HCT116 (cell line): Measurements from ENCODE around the gene GAK. TPM values are rescaled to one million over a fixed set of nuclear protein-coding genes. Genes with fewer than 3 reads are reported as not detected.
A peak's percentile ranks its signal among the peaks of the same experiment; 100 is the strongest.

Experiments used
- ATAC-seq: fragments of 200-7000 bp; cut with Tn5 transposase; 2 replicates; pipeline ENCODE4 v1.9.1; 2020; ENCODE audit warnings: mild to moderate bottlenecking, moderate library complexity
- BruUV-seq: library from RNA; stranded (reverse); fragments of 400-500 nt; replicated peaks from 2 replicates; lab custom pipeline; 2021; lab: Mats Ljungman, UMichigan
- CTCF ChIA-PET: fragments of 300-600 bp; sonication (Branson Sonifier 250); formaldehyde crosslinking; loops from one replicate; lab custom pipeline; 2021; ENCODE audit warnings: antibody characterized with exemption; lab: Charles Lee
- POLR2A ChIA-PET: fragments of 300-600, 350-600 bp; sonication (Branson Sonifier 250); formaldehyde crosslinking; loops from one replicate; lab custom pipeline; 2021; ENCODE audit warnings: antibody characterized with exemption; lab: Charles Lee
- RAD21 ChIA-PET, 2 experiments: fragments of 300-600 bp; sonication (Branson Sonifier 250); formaldehyde crosslinking; loops; one replicate each; lab custom pipeline; 2023; ENCODE audit warnings: low total read pairs in 2 of 2; ENCODE audit not compliant: uncharacterized antibody in 2 of 2, unreplicated experiment in 2 of 2, low non-redundant PET in 1 of 2; lab: Charles Lee
- DNase-seq: peaks from one replicate; pipeline ENCODE4 v3.0.0-alpha.2; 2010; ENCODE audit warnings: low read depth, low spot score
- H2AFZ ChIP-seq: fragments of 200-600 bp; shearing (Covaris generic), sonication (generic); 2 replicates; pipeline ENCODE4 v1.6.1; 2017; ENCODE audit warnings: low read depth, mixed run types, mixed read lengths, antibody characterized with exemption, low read length; ENCODE audit not compliant: poor library complexity, severe bottlenecking
- H3K27ac ChIP-seq: 2 replicates; pipeline ENCODE4 v1.5.1; 2012; ENCODE audit warnings: low read depth, low read length
- H3K27me3 ChIP-seq: fragments of 200-600 bp; sonication (generic); 2 replicates; pipeline ENCODE4 v1.6.1; 2016; ENCODE audit warnings: mixed run types, low read length, mixed read lengths; ENCODE audit not compliant: insufficient read depth
- H3K36me3 ChIP-seq, 2 experiments: fragments of 200-500 bp in 1 of 2; fragments of 200-600 bp in 1 of 2; sonication (Bioruptor generic) in 1 of 2; sonication (generic) in 1 of 2; 2 replicates each; pipeline versions ENCODE4 v1.5.1 to v1.6.1; 2014 to 2016; ENCODE audit warnings: low read length in 2 of 2, inconsistent platforms in 1 of 2, mixed read lengths in 1 of 2, mixed run types in 1 of 2; ENCODE audit not compliant: insufficient read depth in 2 of 2, control insufficient read depth in 1 of 2
- H3K4me1 ChIP-seq, 2 experiments: fragments of 200-600 bp in 1 of 2; sonication (generic) in 1 of 2; 2 replicates each; pipeline versions ENCODE4 v1.5.1 to v1.6.1; 2012 to 2017; ENCODE audit warnings: low read length in 2 of 2, inconsistent platforms in 1 of 2, mild to moderate bottlenecking in 1 of 2, mixed read lengths in 1 of 2, mixed run types in 1 of 2, moderate library complexity in 1 of 2; ENCODE audit not compliant: insufficient read depth in 2 of 2, control insufficient read depth in 1 of 2
- H3K4me2 ChIP-seq: fragments of 200-600 bp; sonication (generic); 2 replicates; pipeline ENCODE4 v1.6.1; 2017; ENCODE audit warnings: mixed run types, low read length, mixed read lengths
- H3K4me3 ChIP-seq, 2 experiments: fragments of 200-600 bp in 1 of 2; sonication (generic) in 1 of 2; replicated peaks in 1 of 2; 2 replicates each; pipeline ENCODE4 v1.5.1; 2011 to 2016; ENCODE audit warnings: low read length in 2 of 2, control low read depth in 1 of 2, low read depth in 1 of 2, mild to moderate bottlenecking in 1 of 2, mixed read lengths in 1 of 2, mixed run types in 1 of 2
- H3K79me2 ChIP-seq: fragments of 200-600 bp; sonication (generic); 2 replicates; pipeline ENCODE4 v1.6.1; 2017; ENCODE audit warnings: mild to moderate bottlenecking, mixed run types, low read length, moderate library complexity, mixed read lengths; ENCODE audit not compliant: insufficient read depth
- H3K9ac ChIP-seq: fragments of 200-600 bp; sonication (generic); 2 replicates; pipeline ENCODE4 v1.6.1; 2016; ENCODE audit warnings: low read length, mixed read lengths
- H3K9me2 ChIP-seq: fragments of 200-600 bp; sonication (generic), shearing (Covaris generic); 2 replicates; pipeline ENCODE4 v1.6.1; 2017; ENCODE audit warnings: mixed run types, mild to moderate bottlenecking, moderate library complexity; ENCODE audit not compliant: insufficient read depth
- H3K9me3 ChIP-seq, 2 experiments: fragments of 200-500 bp in 1 of 2; fragments of 200-600 bp in 1 of 2; sonication (Bioruptor generic) in 1 of 2; sonication (generic) in 1 of 2; 2 replicates each; pipeline ENCODE4 v1.6.1; 2014 to 2017; ENCODE audit warnings: low read length in 2 of 2, mixed read lengths in 2 of 2, inconsistent platforms in 1 of 2, low read depth in 1 of 2, mild to moderate bottlenecking in 1 of 2, mixed run types in 1 of 2, moderate library complexity in 1 of 2; ENCODE audit not compliant: control insufficient read depth in 1 of 2, insufficient read depth in 1 of 2
- H4K20me1 ChIP-seq: fragments of 200-600 bp; sonication (generic), shearing (Covaris generic); 2 replicates; pipeline ENCODE4 v1.6.1; 2017; ENCODE audit warnings: mixed run types, mild to moderate bottlenecking, moderate library complexity; ENCODE audit not compliant: insufficient read depth
- CEBPB ChIP-seq: IDR thresholded peaks from 2 replicates; pipeline ENCODE4 v1.6.1; 2012; ENCODE audit warnings: low read depth
- EGR1 ChIP-seq: IDR thresholded peaks from 2 replicates; pipeline ENCODE4 v1.6.1; 2012; ENCODE audit warnings: low read depth
- EZH2 ChIP-seq: fragments of 200-600 bp; sonication (generic); IDR thresholded peaks from 2 replicates; pipeline ENCODE4 v1.6.1; 2017; ENCODE audit warnings: antibody characterized with exemption, mixed run types
- EZH2phosphoT487 ChIP-seq: fragments of 200-600 bp; IDR thresholded peaks from 2 replicates; pipeline ENCODE4 v1.6.1; 2018; ENCODE audit warnings: antibody characterized with exemption, borderline replicate concordance
- FOSL1 ChIP-seq: IDR thresholded peaks from 2 replicates; pipeline ENCODE4 v1.6.1; 2012; ENCODE audit warnings: low read depth
- JUND ChIP-seq: IDR thresholded peaks from 2 replicates; pipeline ENCODE4 v1.6.1; 2012
- POLR2A ChIP-seq: IDR thresholded peaks from 2 replicates; pipeline ENCODE4 v1.7.0; 2011; ENCODE audit warnings: borderline replicate concordance; ENCODE audit not compliant: insufficient read depth, insufficient read length; ENCODE audit errors: extremely low read depth
- POLR2AphosphoS5 ChIP-seq: IDR thresholded peaks from 2 replicates; pipeline ENCODE4 v1.6.1; 2011; ENCODE audit warnings: mild to moderate bottlenecking, low read depth, low read length, moderate library complexity
- SIN3A ChIP-seq: IDR thresholded peaks from 2 replicates; pipeline ENCODE4 v1.6.1; 2012; ENCODE audit warnings: low read depth
- SP1 ChIP-seq: IDR thresholded peaks from 2 replicates; pipeline ENCODE4 v1.6.1; 2012; ENCODE audit warnings: low read depth
- TCF7L2 ChIP-seq: IDR thresholded peaks from 2 replicates; pipeline ENCODE4 v1.7.0; 2011; ENCODE audit warnings: borderline replicate concordance, inconsistent platforms; ENCODE audit not compliant: insufficient read depth, insufficient read length; ENCODE audit errors: extremely low read depth
- YY1 ChIP-seq: IDR thresholded peaks from 2 replicates; pipeline ENCODE4 v1.6.1; 2011; ENCODE audit warnings: low read length, low read depth, moderate library complexity, mild to moderate bottlenecking; ENCODE audit not compliant: insufficient replicate concordance; ENCODE audit errors: extremely low read depth
- ZFX ChIP-seq: fragments of 450-650 bp; IDR thresholded peaks from 2 replicates; pipeline ENCODE4 v1.6.1; 2017
- intact Hi-C: fragments of 100-400 bp; cut with micrococcal nuclease; formaldehyde crosslinking; loops from 2 replicates; pipeline ENCODE4 v1.10.0; 2022
- total RNA-seq: library from RNA; stranded (reverse); gene quantifications from one replicate; pipeline ENCODE4 v1.2.1, GENCODE V29; 2021; ENCODE audit not compliant: unreplicated experiment
- TF ChIP-seq, protein P1 (sequence below): IDR thresholded peaks from 2 replicates; pipeline ENCODE4 v1.6.1; 2012
- TF ChIP-seq, protein P2 (sequence below), 3 experiments: fragments of 200-600 bp in 1 of 3; sonication (generic) in 1 of 3; IDR thresholded peaks in 2 of 3; conservative IDR thresholded peaks in 1 of 3; 2 replicates each; pipeline ENCODE4 v1.5.1; 2012 to 2017; ENCODE audit warnings: low read depth in 2 of 3, low read length in 2 of 3, antibody characterized with exemption in 1 of 3, borderline replicate concordance in 1 of 3, control low read depth in 1 of 3, mild to moderate bottlenecking in 1 of 3, mixed read lengths in 1 of 3, mixed run types in 1 of 3, moderate library complexity in 1 of 3; ENCODE audit not compliant: insufficient read depth in 1 of 3

The GAK gene
- total RNA-seq, 1 experiment from 2014 or later, result 123 TPM

DNA sequence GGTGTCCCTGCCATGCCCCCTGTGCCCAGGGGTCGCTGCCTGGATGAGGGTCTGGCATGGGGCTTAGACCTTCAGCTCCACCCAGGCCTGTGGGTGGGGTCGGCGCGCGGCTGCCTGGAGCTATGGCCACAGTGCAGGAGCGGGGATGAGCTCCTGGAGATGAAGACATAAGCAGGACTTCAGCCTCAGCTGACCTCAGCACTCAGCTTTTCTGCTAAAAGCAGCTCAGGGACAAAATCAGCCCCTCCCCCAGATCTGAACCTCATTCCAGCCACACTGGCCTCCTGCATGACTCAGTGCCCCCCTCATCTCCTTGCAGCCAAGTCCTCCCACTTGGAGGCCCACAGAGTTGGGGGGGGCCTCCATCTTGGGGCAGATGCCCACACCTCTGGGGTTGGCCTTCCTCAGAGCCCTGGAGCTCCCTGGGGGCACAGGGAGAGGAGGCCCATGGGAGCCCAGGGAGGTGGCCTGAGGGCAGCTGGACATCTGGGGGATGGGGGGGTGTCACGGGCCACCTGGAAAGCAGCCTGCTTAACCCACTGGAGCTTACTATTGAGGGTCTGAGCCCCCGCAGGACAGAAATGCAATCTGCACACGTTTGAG lies 86.8 kb downstream of the GAK start:
- Histone ChIP-seq H3K79me2 (no peaks in the 10 kb centered on the region), H4K20me1 (no peaks in the 10 kb centered on the region), H3K4me1 (no peaks in the 10 kb centered on the region), H3K4me3 (no peak overlapping the region), H3K36me3 (no peaks in the 10 kb centered on the region), H3K9me3 (no peaks in the 10 kb centered on the region), H3K27ac (no peak overlapping the region), H3K9ac (no peak overlapping the region), H2AFZ (no peak overlapping the region), H3K9me2 (no peaks in the 10 kb centered on the region), H3K27me3 (no peaks in the 10 kb centered on the region), H3K4me2 (no peak overlapping the region)
- intact Hi-C loops, result loop anchor here (10.0 kb wide), 1 partner anchor 69 kb away; no protein-coding TSS in a partner anchor
- ChIA-PET CTCF (no interaction called here), RAD21 (no interaction called here), POLR2A (no interaction called here)
- BruUV-seq, result no TSS peak
- ATAC-seq (0 out of 2 replicates have a peak, but pooled peaks have one; percentile 16), DNase-seq (no peak)
- no peak for TF ChIP-seq YY1
- TF ChIP-seq POLR2A, result no peak
- TF ChIP-seq CEBPB, result no peak
- TF ChIP-seq ZFX, result no peak
- TF ChIP-seq SP1, result no peak
- no peak for TF ChIP-seq EZH2phosphoT487
- TF ChIP-seq, protein P1, sequence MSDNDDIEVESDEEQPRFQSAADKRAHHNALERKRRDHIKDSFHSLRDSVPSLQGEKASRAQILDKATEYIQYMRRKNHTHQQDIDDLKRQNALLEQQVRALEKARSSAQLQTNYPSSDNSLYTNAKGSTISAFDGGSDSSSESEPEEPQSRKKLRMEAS, result no peak
- no peak for TF ChIP-seq SIN3A
- no peak for TF ChIP-seq JUND
- TF ChIP-seq TCF7L2, result no peak
- no peak for TF ChIP-seq EGR1
- TF ChIP-seq EZH2, result no peak
- TF ChIP-seq FOSL1, result no peak
- no peak for TF ChIP-seq POLR2AphosphoS5
- TF ChIP-seq, protein P2, sequence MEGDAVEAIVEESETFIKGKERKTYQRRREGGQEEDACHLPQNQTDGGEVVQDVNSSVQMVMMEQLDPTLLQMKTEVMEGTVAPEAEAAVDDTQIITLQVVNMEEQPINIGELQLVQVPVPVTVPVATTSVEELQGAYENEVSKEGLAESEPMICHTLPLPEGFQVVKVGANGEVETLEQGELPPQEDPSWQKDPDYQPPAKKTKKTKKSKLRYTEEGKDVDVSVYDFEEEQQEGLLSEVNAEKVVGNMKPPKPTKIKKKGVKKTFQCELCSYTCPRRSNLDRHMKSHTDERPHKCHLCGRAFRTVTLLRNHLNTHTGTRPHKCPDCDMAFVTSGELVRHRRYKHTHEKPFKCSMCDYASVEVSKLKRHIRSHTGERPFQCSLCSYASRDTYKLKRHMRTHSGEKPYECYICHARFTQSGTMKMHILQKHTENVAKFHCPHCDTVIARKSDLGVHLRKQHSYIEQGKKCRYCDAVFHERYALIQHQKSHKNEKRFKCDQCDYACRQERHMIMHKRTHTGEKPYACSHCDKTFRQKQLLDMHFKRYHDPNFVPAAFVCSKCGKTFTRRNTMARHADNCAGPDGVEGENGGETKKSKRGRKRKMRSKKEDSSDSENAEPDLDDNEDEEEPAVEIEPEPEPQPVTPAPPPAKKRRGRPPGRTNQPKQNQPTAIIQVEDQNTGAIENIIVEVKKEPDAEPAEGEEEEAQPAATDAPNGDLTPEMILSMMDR (IDR thresholded peaks at IDR 0.05 in 2 of 3, conservative IDR thresholded peaks at IDR 0.05 in 1 of 3; ENCODE audit: borderline replicate concordance in 1 of 3, insufficient read depth in 1 of 3, low read depth in 2 of 3, low read length in 2 of 3), result no peak
